CD4-positive, alpha-beta T cell (primary cell): ENCODE measurements around the gene ATP2B3. TPM values are rescaled to one million over a fixed set of nuclear protein-coding genes. Genes with fewer than 3 reads are reported as not detected.

ENCODE experiments used
- ATAC-seq: fragments of 200-7000 bp; cut with Tn5 transposase; one replicate; pipeline ENCODE4 v1.10.0; 2022; ENCODE audit warnings: mild to moderate bottlenecking; ENCODE audit not compliant: poor library complexity
- CTCF ChIA-PET: fragments of 350-600 bp; sonication (Branson Sonifier 250); formaldehyde crosslinking; loops from one replicate; lab custom pipeline; 2021; ENCODE audit warnings: antibody characterized with exemption, inconsistent platforms; lab: Charles Lee
- POLR2A ChIA-PET: fragments of 350-600 bp; sonication (Branson Sonifier 250); formaldehyde crosslinking; loops from one replicate; lab custom pipeline; 2021; ENCODE audit warnings: antibody characterized with exemption, inconsistent platforms; lab: Charles Lee
- DNase-seq, 14 experiments: peaks; one replicate each; pipeline ENCODE4 v3.0.0-alpha.2; 2013 to 2020; ENCODE audit warnings: mixed read lengths in 2 of 14
- H3K27ac ChIP-seq, 2 donors: one replicate each; pipeline versions ENCODE4 v1.5.1 to v1.7.0; 2013; ENCODE audit warnings: low read length in 2 of 2, low read depth in 1 of 2, mild to moderate bottlenecking in 1 of 2
- H3K27me3 ChIP-seq, 2 experiments: 1 replicate in 1 of 2; 2 replicates in 1 of 2; pipeline versions ENCODE4 v1.6.1 to v1.7.0; 2013; ENCODE audit warnings: low read length in 2 of 2, control low read depth in 1 of 2, mild to moderate bottlenecking in 1 of 2, moderate library complexity in 1 of 2; ENCODE audit not compliant: insufficient read depth in 2 of 2, control insufficient read depth in 1 of 2
- H3K36me3 ChIP-seq: one replicate; pipeline ENCODE4 v1.6.1; 2013; ENCODE audit warnings: low read length, control low read depth; ENCODE audit not compliant: insufficient read depth
- H3K4me1 ChIP-seq: one replicate; pipeline ENCODE4 v1.6.1; 2013; ENCODE audit warnings: low read length, control low read depth; ENCODE audit not compliant: insufficient read depth
- H3K4me3 ChIP-seq: one replicate; pipeline ENCODE4 v1.5.1; 2013; ENCODE audit warnings: mild to moderate bottlenecking, low read length, moderate library complexity
- H3K9me3 ChIP-seq, 2 experiments: 1 replicate in 1 of 2; 2 replicates in 1 of 2; pipeline versions ENCODE4 v1.6.1 to v1.7.0; 2013; ENCODE audit warnings: low read length in 2 of 2, mild to moderate bottlenecking in 2 of 2, control low read depth in 1 of 2, moderate library complexity in 1 of 2; ENCODE audit not compliant: control insufficient read depth in 1 of 2, insufficient read depth in 1 of 2
- H3K27ac Mint-ChIP-seq: one replicate; pipeline ENCODE4 v1.8.0; 2020; ENCODE audit warnings: mixed read lengths
- H3K27me3 Mint-ChIP-seq: one replicate; pipeline ENCODE4 v1.8.0; 2021; ENCODE audit warnings: mixed read lengths
- H3K36me3 Mint-ChIP-seq: one replicate; pipeline ENCODE4 v1.8.0; 2021; ENCODE audit warnings: low read depth, mixed read lengths
- H3K4me1 Mint-ChIP-seq: one replicate; pipeline ENCODE4 v1.8.0; 2021; ENCODE audit warnings: low read depth, mixed read lengths
- H3K4me3 Mint-ChIP-seq: one replicate; pipeline ENCODE4 v1.8.0; 2020; ENCODE audit warnings: mild to moderate bottlenecking, mixed read lengths
- H3K9me3 Mint-ChIP-seq: one replicate; pipeline ENCODE4 v1.8.0; 2020; ENCODE audit warnings: mixed read lengths
- CTCF ChIP-seq: fragments of 200-600 bp; IDR thresholded peaks from one replicate; pipeline ENCODE4 v1.8.0; 2022; ENCODE audit warnings: antibody characterized with exemption, mild to moderate bottlenecking
- intact Hi-C, 2 experiments: fragments of 100-400 bp; cut with DNase I in 1 of 2; cut with micrococcal nuclease in 1 of 2; formaldehyde crosslinking; loops; one replicate each; pipeline versions ENCODE4 v1.15.1 to v1.9.0; 2023 to 2025; cut with DNase I, micrococcal nuclease
- total RNA-seq, 174 experiments: library from RNA in 2 of 174; stranded (reverse) in 2 of 174; gene quantifications; one replicate each; pipeline ENCODE4 v1.2.3 and lab custom pipeline; 2021 to 2026

The ATP2B3 gene
- total RNA-seq, 2 experiments from 2014 or later: not detected

- TF ChIP-seq CTCF: no peak
- Histone ChIP-seq H3K27me3 (no peaks in the 10 kb centered on the region), H3K27ac (no peak overlapping the region), H3K36me3 (no peaks in the 10 kb centered on the region), H3K4me3 (no peak overlapping the region), H3K4me1 (peaks cover 15% of the 10 kb centered on the region), H3K9me3 (no peaks in the 10 kb centered on the region)
- Mint-ChIP-seq H3K27me3 (no peaks in the 10 kb centered on the region), H3K4me1 (no peaks in the 10 kb centered on the region), H3K4me3 (no peak overlapping the region), H3K27ac (no peak overlapping the region), H3K36me3 (no peaks in the 10 kb centered on the region), H3K9me3 (no peaks in the 10 kb centered on the region)
- intact Hi-C loops: no loop called here
- ChIA-PET CTCF (no interaction called here), POLR2A (no interaction called here)
- no peak for DNase-seq
- no peak for ATAC-seq
Measured at GRCh38 chrX:153477901-153478300, 39.5 kb upstream of the ATP2B3 start.

GRCh38 chrX:153478746-153479145, 38.7 kb upstream of the ATP2B3 start:
- Histone ChIP-seq H3K9me3 (no peaks in the 10 kb centered on the region), H3K4me3 (no peak overlapping the region), H3K36me3 (no peaks in the 10 kb centered on the region), H3K27me3 (no peaks in the 10 kb centered on the region), H3K4me1 (peaks cover 14% of the 10 kb centered on the region), H3K27ac (no peak overlapping the region)
- Mint-ChIP-seq H3K27ac (no peak overlapping the region), H3K27me3 (no peaks in the 10 kb centered on the region), H3K4me3 (no peak overlapping the region), H3K4me1 (no peaks in the 10 kb centered on the region), H3K9me3 (no peaks in the 10 kb centered on the region), H3K36me3 (no peaks in the 10 kb centered on the region)
- no peak for ATAC-seq
- no peak for DNase-seq
- ChIA-PET CTCF (no interaction called here), POLR2A (no interaction called here)
- TF ChIP-seq CTCF: no peak
- intact Hi-C loops: no loop called here

- ATAC-seq: no peak
- Mint-ChIP-seq H3K27me3 (no peaks in the 10 kb centered on the region), H3K36me3 (no peaks in the 10 kb centered on the region), H3K4me1 (no peaks in the 10 kb centered on the region), H3K9me3 (no peaks in the 10 kb centered on the region), H3K4me3 (no peak overlapping the region), H3K27ac (no peak overlapping the region)
- Histone ChIP-seq H3K27ac (no peak overlapping the region), H3K4me1 (no peaks in the 10 kb centered on the region), H3K9me3 (no peaks in the 10 kb centered on the region), H3K27me3 (no peaks in the 10 kb centered on the region), H3K4me3 (no peak overlapping the region), H3K36me3 (no peaks in the 10 kb centered on the region)
- CTCF ChIA-PET: no interaction called here
- intact Hi-C loops: no loop called here
- TF ChIP-seq CTCF: no peak
- POLR2A ChIA-PET: no interaction called here
- no peak for DNase-seq
Measured at GRCh38 chrX:153481043-153481442, 36.4 kb upstream of the ATP2B3 start.
